ENCODE results near the gene PRC1.

Gene PRC1

DNA sequence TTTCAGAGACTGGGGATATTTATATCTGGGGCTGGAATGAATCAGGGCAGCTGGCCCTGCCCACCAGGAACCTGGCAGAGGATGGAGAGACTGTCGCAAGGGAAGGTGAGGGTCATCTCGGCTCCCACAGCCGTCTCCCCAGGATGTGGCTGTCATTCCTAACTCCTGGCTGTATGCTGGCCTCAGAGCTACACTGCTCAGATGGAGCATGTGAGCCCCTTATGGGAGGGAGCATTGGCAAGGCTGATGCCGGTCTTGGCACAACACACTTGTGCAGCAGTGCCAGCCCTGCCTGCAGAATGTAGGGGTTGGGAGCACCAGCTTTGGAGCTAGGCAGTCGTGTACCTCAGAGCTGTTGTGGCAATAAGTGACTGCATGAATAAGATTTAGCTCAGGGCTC lies 34.4 kb downstream of the PRC1 start:
- no peak overlapping the region for H3K9ac ChIP-seq (ENCODE audit: low read depth, low read length)
- H3K4me3 ChIP-seq (ENCODE audit: low read depth, low read length), result no peak overlapping the region
- H3K36me3 ChIP-seq (ENCODE audit: control insufficient read depth, insufficient read depth, low read length), result peaks cover 16% of the 10 kb centered on the region
- no peaks in the 10 kb centered on the region for H3K4me1 ChIP-seq (ENCODE audit: control insufficient read depth, insufficient read depth, low read length)
- no peaks in the 10 kb centered on the region for H3K27me3 ChIP-seq (ENCODE audit: control insufficient read depth, insufficient read depth, low read length)
- no peaks in the 10 kb centered on the region for H3K9me3 ChIP-seq (ENCODE audit: control insufficient read depth, insufficient read depth, low read length)

DNA sequence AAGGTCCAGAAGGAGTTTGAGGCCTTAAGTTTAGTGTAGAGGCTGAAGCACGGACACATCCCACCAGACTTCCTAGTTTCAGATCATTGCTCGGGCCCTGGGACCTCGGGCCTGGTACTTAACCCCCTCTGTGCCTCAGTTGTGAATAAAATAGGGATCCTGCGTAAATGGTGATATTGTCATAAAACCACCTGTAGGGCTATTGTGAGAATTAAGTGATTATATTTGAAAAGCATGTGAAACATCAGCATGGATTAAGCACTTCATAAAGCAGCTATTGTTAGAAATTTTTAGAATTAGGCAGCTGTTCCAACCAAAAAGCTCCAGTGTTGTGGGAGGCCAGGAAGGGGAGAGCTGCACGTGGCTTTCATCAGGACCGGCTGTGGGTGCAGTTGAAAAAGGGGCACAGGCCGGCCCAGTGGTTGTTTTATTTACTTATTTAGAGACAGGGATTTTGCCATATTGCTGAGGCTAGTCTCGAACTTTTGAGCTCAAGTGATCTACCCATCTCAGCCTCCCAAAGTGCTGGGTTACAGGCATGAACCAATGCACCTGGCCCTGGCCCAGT lies 35.2 kb downstream of the PRC1 start:
- H3K4me1 ChIP-seq (ENCODE audit: control insufficient read depth, insufficient read depth, low read length), result no peaks in the 10 kb centered on the region
- peaks cover 15% of the 10 kb centered on the region for H3K36me3 ChIP-seq (ENCODE audit: control insufficient read depth, insufficient read depth, low read length)
- H3K27me3 ChIP-seq (ENCODE audit: control insufficient read depth, insufficient read depth, low read length), result no peaks in the 10 kb centered on the region
- H3K4me3 ChIP-seq (ENCODE audit: low read depth, low read length), result no peak overlapping the region
- no peaks in the 10 kb centered on the region for H3K9me3 ChIP-seq (ENCODE audit: control insufficient read depth, insufficient read depth, low read length)
- no peak overlapping the region for H3K9ac ChIP-seq (ENCODE audit: low read depth, low read length)

DNA sequence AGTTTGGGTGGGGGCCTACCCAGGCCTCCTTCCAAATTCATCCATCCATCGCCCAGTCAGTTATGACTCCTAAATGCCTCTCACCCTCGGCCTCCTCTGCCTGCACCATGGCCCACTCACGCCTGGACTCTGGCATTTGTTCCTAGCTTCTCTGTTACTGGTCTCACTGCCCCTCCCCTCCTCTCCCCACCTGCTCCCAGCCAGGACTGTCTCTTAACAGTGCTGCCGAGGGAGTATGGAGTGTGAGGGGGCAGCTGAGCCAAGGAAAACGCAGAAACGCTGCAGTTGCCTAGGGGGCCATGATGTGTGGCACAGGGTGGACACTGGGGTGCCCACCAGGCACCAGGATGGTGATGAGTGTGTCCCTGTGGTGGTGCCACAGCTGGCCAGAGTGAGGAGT lies 36.5 kb downstream of the PRC1 start:
- Histone ChIP-seq H3K9ac (ENCODE audit: low read depth, low read length) (no peak overlapping the region), H3K4me3 (ENCODE audit: low read depth, low read length) (peak overlapping the region; percentile 82), H3K36me3 (ENCODE audit: control insufficient read depth, insufficient read depth, low read length) (peaks cover 24% of the 10 kb centered on the region), H3K9me3 (ENCODE audit: control insufficient read depth, insufficient read depth, low read length) (no peaks in the 10 kb centered on the region), H3K27me3 (ENCODE audit: control insufficient read depth, insufficient read depth, low read length) (no peaks in the 10 kb centered on the region), H3K4me1 (ENCODE audit: control insufficient read depth, insufficient read depth, low read length) (no peaks in the 10 kb centered on the region)

DNA sequence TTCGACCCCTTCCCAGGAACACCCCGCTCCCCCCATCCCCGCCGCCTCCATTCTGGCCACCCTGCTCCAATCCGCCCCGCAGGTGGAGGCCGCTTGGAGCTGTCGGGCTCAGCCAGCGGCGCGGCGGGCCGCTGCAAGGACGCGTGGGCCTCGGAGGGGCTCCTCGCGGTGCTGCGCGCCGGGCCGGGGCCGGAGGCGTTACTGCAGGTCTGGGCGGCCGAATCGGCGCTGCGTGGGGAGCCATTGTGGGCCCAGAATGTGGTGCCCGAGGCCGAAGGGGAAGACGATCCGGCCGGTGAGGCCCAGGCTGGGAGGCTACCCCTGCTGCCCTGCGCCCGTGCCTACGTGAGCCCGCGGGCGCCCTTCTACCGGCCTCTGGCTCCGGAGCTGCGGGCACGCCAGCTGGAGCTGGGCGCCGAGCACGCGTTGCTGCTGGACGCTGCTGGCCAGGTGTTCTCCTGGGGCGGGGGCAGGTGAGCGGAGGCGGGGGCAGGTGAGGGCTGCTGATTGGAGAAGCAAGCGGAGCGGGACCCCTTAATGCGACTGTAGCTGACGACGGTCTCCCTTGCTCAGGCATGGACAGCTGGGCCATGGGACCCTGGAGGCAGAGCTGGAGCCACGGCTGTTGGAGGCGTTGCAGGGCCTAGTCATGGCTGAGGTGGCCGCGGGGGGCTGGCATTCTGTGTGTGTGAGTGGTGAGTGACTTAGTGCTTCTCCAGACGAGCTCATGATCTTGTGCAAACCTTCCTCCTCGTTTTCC lies 37.1 kb downstream of the PRC1 start:
- H3K9me3 ChIP-seq (ENCODE audit: control insufficient read depth, insufficient read depth, low read length), result no peaks in the 10 kb centered on the region
- peaks cover 24% of the 10 kb centered on the region for H3K36me3 ChIP-seq (ENCODE audit: control insufficient read depth, insufficient read depth, low read length)
- H3K4me1 ChIP-seq (ENCODE audit: control insufficient read depth, insufficient read depth, low read length), result no peaks in the 10 kb centered on the region
- peak overlapping the region; percentile 82 for H3K4me3 ChIP-seq (ENCODE audit: low read depth, low read length)
- no peaks in the 10 kb centered on the region for H3K27me3 ChIP-seq (ENCODE audit: control insufficient read depth, insufficient read depth, low read length)
- peak overlapping the region; percentile 70 for H3K9ac ChIP-seq (ENCODE audit: low read depth, low read length)

DNA sequence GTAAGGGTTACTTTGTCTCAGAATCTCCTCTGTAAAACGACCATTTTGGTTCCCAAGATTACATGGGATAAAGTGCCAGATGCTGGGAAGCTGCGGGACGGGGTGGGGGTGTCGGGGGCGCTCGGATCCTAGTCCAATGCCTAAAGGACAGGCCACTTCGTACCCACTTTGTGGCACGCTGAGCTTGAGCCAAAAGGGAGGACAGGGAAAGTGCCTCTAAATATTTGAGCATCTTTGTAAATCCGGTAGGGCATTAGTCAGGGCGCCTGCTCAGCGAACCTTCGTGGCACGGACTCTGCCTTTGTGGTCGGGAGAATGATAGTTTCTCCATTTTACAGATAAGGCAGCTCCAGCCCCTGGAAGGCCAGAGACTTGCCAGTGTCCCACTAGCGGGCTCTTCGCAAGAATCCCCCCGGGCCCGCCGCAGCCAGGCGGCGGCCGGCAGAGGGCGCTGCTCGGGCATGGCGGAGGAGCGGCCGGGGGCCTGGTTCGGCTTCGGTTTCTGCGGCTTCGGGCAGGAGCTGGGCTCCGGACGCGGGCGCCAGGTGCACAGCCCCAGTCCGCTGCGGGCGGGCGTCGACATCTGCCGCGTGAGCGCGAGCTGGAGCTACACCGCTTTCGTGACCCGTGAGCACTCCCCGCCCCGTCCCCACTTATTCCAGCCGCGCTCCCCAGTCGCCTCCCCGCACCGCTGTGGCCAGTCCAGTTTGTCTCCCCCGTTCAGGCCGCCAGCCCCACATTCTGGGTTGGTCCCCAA lies 37.9 kb downstream of the PRC1 start:
- H3K9me3 ChIP-seq (ENCODE audit: control insufficient read depth, insufficient read depth, low read length), result no peaks in the 10 kb centered on the region
- peak overlapping the region; percentile 70 for H3K9ac ChIP-seq (ENCODE audit: low read depth, low read length)
- no peaks in the 10 kb centered on the region for H3K27me3 ChIP-seq (ENCODE audit: control insufficient read depth, insufficient read depth, low read length)
- H3K4me1 ChIP-seq (ENCODE audit: control insufficient read depth, insufficient read depth, low read length), result no peaks in the 10 kb centered on the region
- H3K4me3 ChIP-seq (ENCODE audit: low read depth, low read length), result peak overlapping the region; percentile 82
- peaks cover 27% of the 10 kb centered on the region for H3K36me3 ChIP-seq (ENCODE audit: control insufficient read depth, insufficient read depth, low read length)

DNA sequence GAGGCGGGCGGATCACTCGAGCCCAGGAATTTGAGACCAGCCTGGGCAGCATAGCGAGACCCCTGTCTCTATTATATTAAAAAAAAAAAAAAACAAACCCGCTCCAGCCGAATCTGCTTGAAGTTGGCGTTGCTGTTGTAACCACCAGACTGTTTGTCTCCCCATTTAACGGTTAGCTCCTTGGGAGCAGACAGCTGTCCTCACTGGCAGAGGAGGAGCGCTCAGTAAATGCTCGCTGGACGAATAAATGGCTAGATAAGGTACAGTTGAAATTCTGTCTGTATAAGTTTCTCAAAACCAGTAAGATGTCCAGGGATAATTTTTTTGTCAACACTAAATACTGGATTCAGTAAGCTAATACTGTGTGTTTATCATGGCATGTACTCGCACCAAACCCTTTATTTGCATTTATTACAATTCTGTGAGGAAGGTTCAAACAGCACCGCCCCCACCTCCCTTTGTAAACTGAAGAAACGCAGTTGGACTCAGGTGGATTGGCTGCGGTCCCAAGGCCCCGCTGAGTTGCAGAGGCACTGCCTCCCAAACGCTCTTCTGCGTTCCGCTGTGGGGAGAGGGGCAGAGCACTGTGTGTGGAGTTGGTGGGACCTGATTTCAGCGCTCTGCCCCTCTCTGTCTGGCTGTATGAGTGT lies 38.6 kb downstream of the PRC1 start:
- no peaks in the 10 kb centered on the region for H3K9me3 ChIP-seq (ENCODE audit: control insufficient read depth, insufficient read depth, low read length)
- H3K9ac ChIP-seq (ENCODE audit: low read depth, low read length), result no peak overlapping the region
- H3K4me3 ChIP-seq (ENCODE audit: low read depth, low read length), result peak overlapping the region; percentile 82
- H3K36me3 ChIP-seq (ENCODE audit: control insufficient read depth, insufficient read depth, low read length), result peaks cover 24% of the 10 kb centered on the region
- H3K4me1 ChIP-seq (ENCODE audit: control insufficient read depth, insufficient read depth, low read length), result no peaks in the 10 kb centered on the region
- no peaks in the 10 kb centered on the region for H3K27me3 ChIP-seq (ENCODE audit: control insufficient read depth, insufficient read depth, low read length)

DNA sequence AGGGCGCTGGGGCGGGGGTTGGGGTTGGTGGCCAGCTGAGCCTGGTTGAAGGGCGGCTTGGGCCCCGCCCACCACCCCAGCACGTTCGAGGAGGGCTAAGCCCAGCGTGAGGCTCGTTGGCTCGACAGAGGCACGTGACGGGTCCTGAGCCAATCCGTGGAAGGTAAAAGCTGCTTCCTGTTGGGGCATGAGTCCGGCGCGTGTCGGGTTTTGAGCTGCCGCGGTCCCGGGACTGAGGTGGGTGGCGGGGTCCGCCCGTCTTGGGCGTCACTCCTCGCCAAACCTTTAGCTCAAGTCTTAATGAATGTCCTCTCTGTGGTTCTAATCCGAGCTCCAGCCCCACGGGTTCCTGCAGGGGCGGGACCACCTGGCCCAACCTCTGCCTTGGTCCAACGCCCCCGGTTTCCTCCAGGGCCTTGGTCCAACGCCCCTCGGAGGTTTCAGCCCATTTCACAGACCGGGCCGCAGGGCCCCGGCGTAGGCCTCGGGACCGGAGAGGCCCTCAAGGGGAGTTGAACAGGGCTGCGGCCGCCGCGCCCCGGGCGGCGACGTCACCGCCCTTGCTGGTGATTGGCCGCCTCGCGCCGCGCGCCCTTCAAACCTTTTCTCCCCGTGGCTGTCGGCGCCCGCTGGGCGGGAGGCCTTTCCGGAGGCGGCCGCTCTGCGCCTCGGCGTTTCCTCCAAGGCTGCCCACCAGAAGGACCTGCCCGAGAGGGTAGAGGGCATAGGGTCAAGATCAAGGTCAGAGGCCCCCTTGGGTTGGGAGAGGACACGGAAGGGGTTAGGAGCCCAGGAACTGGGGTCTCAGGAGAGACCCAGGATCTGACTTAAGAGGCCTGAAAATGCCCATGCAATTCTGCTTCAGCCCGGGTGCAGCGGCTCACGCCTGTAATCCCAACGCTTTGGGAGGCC lies 39.4 kb downstream of the PRC1 start, which contains the start of gene RCCD1:
TSS of gene RCCD1 (plus strand) at position 173 of the 912 bp plus-strand sequence. CDS start 1,851 bp downstream, outside the sequence.
- peak within 1 kb of the TSS; percentile 82 for H3K4me3 ChIP-seq (ENCODE audit: low read depth, low read length)
- no peaks in the 10 kb centered on the region for H3K27me3 ChIP-seq (ENCODE audit: control insufficient read depth, insufficient read depth, low read length)
- peaks cover 26% of the 10 kb centered on the region for H3K36me3 ChIP-seq (ENCODE audit: control insufficient read depth, insufficient read depth, low read length)

DNA sequence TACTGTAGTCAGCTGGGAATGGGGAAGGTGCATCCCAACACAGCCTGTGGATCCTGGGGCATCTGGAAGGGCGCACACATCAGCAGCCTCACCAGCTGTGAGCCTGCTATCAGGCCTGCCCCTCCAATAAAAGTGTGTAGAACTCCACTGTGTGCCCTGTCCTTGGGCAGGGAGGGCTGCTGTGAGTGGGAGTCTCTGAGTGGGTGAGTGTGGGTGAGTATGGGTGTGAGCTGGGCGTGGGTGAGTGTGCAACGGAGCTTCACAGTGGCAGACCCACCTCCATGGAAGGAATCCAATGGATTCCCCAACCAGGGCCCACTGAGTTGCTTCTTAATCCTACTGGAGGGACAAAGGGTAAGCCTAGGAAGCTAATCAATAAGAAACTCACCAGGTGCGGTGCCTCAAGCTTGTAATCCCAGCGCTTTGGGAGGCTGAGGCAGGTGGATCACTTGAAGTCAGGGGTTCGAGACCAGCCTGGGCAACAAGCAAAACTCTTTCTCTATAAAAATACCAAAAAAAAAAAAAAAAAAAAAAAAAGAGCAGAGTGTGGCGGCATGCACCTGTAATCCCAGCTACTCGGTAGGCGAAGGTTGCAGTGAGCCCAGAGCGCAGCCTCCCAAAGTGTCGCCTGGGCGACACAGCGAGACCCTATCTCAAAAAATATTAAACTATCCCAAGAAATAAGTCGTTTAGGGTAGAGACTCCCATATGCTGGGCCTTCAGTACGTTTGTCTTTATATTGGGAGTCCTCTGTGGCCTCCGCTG lies 40.2 kb downstream of the PRC1 start:
- Histone ChIP-seq H3K36me3 (ENCODE audit: control insufficient read depth, insufficient read depth, low read length) (peaks cover 34% of the 10 kb centered on the region), H3K9me3 (ENCODE audit: control insufficient read depth, insufficient read depth, low read length) (no peaks in the 10 kb centered on the region), H3K27me3 (ENCODE audit: control insufficient read depth, insufficient read depth, low read length) (no peaks in the 10 kb centered on the region), H3K4me3 (ENCODE audit: low read depth, low read length) (no peak overlapping the region), H3K4me1 (ENCODE audit: control insufficient read depth, insufficient read depth, low read length) (no peaks in the 10 kb centered on the region), H3K9ac (ENCODE audit: low read depth, low read length) (no peak overlapping the region)

More for the DNA sequence above, 39.4 kb downstream of the PRC1 start, which contains the start of gene RCCD1:
- Histone ChIP-seq H3K4me1 (ENCODE audit: control insufficient read depth, insufficient read depth, low read length) (no peaks in the 10 kb centered on the region), H3K9ac (ENCODE audit: low read depth, low read length) (peak within 1 kb of the TSS; percentile 90), H3K9me3 (ENCODE audit: control insufficient read depth, insufficient read depth, low read length) (no peaks in the 10 kb centered on the region)

DNA sequence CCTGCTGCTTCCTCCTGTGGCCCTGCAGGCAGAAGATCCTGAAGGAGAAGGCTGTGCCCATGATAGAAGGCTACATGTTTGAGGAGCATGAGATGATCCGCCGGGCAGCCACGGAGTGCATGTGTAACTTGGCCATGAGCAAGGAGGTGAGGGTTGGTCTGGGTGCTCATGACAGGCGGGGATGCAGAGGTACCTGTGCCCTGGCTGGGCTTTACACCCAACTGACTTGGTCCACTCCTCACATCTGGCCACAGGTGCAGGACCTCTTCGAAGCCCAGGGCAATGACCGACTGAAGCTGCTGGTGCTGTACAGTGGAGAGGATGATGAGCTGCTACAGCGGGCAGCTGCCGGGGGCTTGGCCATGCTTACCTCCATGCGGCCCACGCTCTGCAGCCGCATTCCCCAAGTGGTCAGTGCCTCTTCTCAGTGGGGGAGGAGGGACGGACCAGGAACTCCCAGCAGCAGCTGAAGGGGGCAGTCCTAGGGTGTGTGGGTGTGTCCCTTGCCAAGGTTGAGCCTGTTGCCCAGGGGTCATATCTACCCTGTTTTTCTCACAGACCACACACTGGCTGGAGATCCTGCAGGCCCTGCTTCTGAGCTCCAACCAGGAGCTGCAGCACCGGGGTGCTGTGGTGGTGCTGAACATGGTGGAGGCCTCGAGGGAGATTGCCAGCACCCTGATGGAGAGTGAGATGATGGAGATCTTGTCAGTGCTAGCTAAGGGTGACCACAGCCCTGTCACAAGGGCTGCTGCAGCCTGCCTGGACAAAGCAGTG lies 41.2 kb downstream of the PRC1 start:
- Histone ChIP-seq H3K4me3 (ENCODE audit: low read depth, low read length) (no peak overlapping the region), H3K9me3 (ENCODE audit: control insufficient read depth, insufficient read depth, low read length) (no peaks in the 10 kb centered on the region), H3K27me3 (ENCODE audit: control insufficient read depth, insufficient read depth, low read length) (no peaks in the 10 kb centered on the region), H3K9ac (ENCODE audit: low read depth, low read length) (no peak overlapping the region), H3K36me3 (ENCODE audit: control insufficient read depth, insufficient read depth, low read length) (peaks cover 41% of the 10 kb centered on the region), H3K4me1 (ENCODE audit: control insufficient read depth, insufficient read depth, low read length) (no peaks in the 10 kb centered on the region)

DNA sequence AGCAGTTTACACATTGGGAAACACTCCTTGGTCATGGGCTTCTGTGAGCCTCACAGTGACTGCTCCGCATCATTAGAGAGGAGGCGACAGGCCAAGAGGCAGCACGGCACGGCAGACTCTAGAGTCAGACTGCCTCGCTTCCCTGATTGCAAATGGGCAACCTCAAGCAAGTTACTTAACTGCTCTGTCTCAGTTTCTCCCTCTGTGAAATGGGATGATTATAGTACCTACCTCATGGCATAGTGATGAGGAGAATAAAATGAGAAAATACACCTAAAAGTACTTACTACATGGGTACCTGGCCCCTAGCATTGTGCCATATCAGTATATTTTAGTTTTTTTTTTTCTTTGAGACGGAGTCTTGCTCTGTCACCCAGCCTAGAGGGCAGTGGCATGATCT lies 43.7 kb downstream of the PRC1 start:
- Histone ChIP-seq H3K9me3 (ENCODE audit: control insufficient read depth, insufficient read depth, low read length) (no peaks in the 10 kb centered on the region), H3K4me1 (ENCODE audit: control insufficient read depth, insufficient read depth, low read length) (no peaks in the 10 kb centered on the region), H3K27me3 (ENCODE audit: control insufficient read depth, insufficient read depth, low read length) (no peaks in the 10 kb centered on the region), H3K4me3 (ENCODE audit: low read depth, low read length) (no peak overlapping the region), H3K9ac (ENCODE audit: low read depth, low read length) (no peak overlapping the region), H3K36me3 (ENCODE audit: control insufficient read depth, insufficient read depth, low read length) (peaks cover 58% of the 10 kb centered on the region)

Measured in iPS-15b (cell line).